ENCODE data around the gene MKI67. TPM values are rescaled to one million over a fixed set of nuclear protein-coding genes. Genes with fewer than 3 reads are reported as not detected.

The MKI67 gene
- total and polyA plus RNA-seq, 2 of the 13 experiments (the other 11 are each of a cell fraction or from before 2014, with no cell fraction given), result 6.7 to 22.9 TPM

DNA sequence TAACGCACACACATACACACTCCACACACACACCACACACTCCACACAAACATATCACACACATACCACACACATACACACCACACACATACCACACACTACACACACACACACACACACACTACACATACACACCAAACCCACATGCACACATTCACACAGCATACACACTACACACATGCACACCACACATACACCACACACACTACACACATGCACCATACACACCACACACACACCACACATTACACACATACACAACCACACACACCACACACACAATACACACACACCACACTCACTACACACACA is 66.3 kb downstream of the MKI67 start (continued):
- TF ChIP-seq, protein P1, sequence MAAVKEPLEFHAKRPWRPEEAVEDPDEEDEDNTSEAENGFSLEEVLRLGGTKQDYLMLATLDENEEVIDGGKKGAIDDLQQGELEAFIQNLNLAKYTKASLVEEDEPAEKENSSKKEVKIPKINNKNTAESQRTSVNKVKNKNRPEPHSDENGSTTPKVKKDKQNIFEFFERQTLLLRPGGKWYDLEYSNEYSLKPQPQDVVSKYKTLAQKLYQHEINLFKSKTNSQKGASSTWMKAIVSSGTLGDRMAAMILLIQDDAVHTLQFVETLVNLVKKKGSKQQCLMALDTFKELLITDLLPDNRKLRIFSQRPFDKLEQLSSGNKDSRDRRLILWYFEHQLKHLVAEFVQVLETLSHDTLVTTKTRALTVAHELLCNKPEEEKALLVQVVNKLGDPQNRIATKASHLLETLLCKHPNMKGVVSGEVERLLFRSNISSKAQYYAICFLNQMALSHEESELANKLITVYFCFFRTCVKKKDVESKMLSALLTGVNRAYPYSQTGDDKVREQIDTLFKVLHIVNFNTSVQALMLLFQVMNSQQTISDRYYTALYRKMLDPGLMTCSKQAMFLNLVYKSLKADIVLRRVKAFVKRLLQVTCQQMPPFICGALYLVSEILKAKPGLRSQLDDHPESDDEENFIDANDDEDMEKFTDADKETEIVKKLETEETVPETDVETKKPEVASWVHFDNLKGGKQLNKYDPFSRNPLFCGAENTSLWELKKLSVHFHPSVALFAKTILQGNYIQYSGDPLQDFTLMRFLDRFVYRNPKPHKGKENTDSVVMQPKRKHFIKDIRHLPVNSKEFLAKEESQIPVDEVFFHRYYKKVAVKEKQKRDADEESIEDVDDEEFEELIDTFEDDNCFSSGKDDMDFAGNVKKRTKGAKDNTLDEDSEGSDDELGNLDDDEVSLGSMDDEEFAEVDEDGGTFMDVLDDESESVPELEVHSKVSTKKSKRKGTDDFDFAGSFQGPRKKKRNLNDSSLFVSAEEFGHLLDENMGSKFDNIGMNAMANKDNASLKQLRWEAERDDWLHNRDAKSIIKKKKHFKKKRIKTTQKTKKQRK (IDR thresholded peaks at IDR 0.05; ENCODE audit: low read length), result no peak
- TF ChIP-seq MEF2D (CRISPR knock-in tag; IDR thresholded peaks at IDR 0.05), result no peak
- no peak for TF ChIP-seq ZNF670 (CRISPR knock-in tag; IDR thresholded peaks at IDR 0.05; ENCODE audit: borderline replicate concordance)
- TF ChIP-seq ZSCAN29 (CRISPR knock-in tag; conservative IDR thresholded peaks at IDR 0.05), result no peak
- no peak for TF ChIP-seq ETV6 (CRISPR knock-in tag; conservative IDR thresholded peaks at IDR 0.05)
- TF ChIP-seq ZNF256 (CRISPR knock-in tag; conservative IDR thresholded peaks at IDR 0.05), result no peak
- TF ChIP-seq, protein P2, sequence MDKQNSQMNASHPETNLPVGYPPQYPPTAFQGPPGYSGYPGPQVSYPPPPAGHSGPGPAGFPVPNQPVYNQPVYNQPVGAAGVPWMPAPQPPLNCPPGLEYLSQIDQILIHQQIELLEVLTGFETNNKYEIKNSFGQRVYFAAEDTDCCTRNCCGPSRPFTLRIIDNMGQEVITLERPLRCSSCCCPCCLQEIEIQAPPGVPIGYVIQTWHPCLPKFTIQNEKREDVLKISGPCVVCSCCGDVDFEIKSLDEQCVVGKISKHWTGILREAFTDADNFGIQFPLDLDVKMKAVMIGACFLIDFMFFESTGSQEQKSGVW (CRISPR knock-in tag; IDR thresholded peaks at IDR 0.05; ENCODE audit: borderline replicate concordance), result no peak
- TF ChIP-seq MIXL1 (CRISPR knock-in tag; IDR thresholded peaks at IDR 0.05), result no peak
- no peak for TF ChIP-seq DNMT3B (CRISPR knock-in tag; conservative IDR thresholded peaks at IDR 0.05)

DNA sequence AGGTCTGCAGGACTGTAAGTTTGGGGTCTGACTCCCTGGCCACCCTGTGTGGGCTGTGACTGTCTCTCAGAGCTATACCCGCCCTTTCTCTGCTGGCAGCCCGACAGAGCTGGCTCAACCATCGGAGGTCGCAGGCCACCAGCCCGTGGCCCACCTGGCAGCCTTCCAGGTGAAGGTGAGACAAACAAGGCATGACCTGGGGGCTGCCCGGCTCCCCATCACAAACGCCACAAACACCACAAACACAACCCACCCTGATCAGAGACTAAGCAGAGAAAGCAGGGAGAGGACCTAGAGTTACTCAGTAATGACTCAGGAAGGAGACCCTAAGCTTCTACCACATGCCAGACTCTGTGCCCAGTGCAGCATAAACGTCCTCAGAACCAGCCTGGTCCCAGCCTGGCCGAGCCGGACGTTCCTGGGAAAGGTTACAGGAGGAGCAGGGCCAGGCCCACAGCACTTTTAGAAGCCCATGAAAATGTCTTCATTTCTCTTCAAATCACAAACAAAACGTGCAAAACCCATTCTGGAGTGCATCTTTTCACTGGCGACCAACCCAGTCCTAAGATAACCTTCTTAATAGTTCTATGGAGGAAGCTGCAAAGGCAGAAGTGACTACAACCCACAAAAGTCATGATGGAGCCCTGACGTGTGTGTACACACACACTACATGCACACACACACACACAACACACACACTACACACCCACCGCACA is 66.8 kb downstream of the MKI67 start:
- CTCF ChIA-PET (ENCODE audit: low intra/inter-chr PET ratio, low total read pairs), result no interaction called here
- H3K27ac ChIP-seq (ENCODE audit: extremely low read length, insufficient read depth, low read length), result no peak overlapping the region
- no peaks in the 10 kb centered on the region for H3K4me1 ChIP-seq (ENCODE audit: insufficient read depth, low read length)
- in situ Hi-C loops (cut with HindIII; ENCODE audit: extremely low pct_ligation_motif_present, low pct_unique_long_range_greater_than_20kb) (no loop called here), intact Hi-C loops (cut with micrococcal nuclease; ENCODE audit: unreplicated experiment) (no loop called here)
- DNase-seq (ENCODE audit: low spot score) (no peak), ATAC-seq (no peak), FAIRE-seq (no peak)
- TF ChIP-seq IKZF4 (CRISPR knock-in tag; IDR thresholded peaks at IDR 0.05; ENCODE audit: borderline replicate concordance, low read depth, not compliant biosample characterization) (no peak), RORA (CRISPR knock-in tag; IDR thresholded peaks at IDR 0.05) (no peak)
- TF ChIP-seq, protein P3, sequence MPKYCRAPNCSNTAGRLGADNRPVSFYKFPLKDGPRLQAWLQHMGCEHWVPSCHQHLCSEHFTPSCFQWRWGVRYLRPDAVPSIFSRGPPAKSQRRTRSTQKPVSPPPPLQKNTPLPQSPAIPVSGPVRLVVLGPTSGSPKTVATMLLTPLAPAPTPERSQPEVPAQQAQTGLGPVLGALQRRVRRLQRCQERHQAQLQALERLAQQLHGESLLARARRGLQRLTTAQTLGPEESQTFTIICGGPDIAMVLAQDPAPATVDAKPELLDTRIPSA (CRISPR knock-in tag; IDR thresholded peaks at IDR 0.05; ENCODE audit: borderline replicate concordance), result no peak
- H3K27me3 ChIP-seq (ENCODE audit: control insufficient read depth in 1 of 2, insufficient read depth in 2 of 2, low read length in 2 of 2), result peaks cover 2 to 28% of the 10 kb centered on the region in 2 experiments; a peak in 3 of 5 replicates
- BruUV-seq (replicated peaks), result no TSS peak
- WGBS (ENCODE audit: low lambda C conversion rate), result 21% methylated on average over 10 of the region's 15 CpGs
- no peaks in the 10 kb centered on the region for H4K20me1 ChIP-seq (ENCODE audit: insufficient read depth, low read length)
- H3K4me2 ChIP-seq (ENCODE audit: low read depth, low read length), result no peak overlapping the region
- POLR2A ChIA-PET, result no interaction called here
- no peak overlapping the region for H3K9ac ChIP-seq (ENCODE audit: insufficient read depth, low read depth, low read length)
- no peaks in the 10 kb centered on the region for H3K79me2 ChIP-seq (ENCODE audit: insufficient read depth, low read length)
- H2AFZ ChIP-seq (ENCODE audit: low read length), result no peak overlapping the region
- H3K9me3 ChIP-seq (ENCODE audit: low read length), result no peaks in the 10 kb centered on the region
- no peak overlapping the region for H3K4me3 ChIP-seq (replicated peaks in 1 of 3; ENCODE audit: insufficient read depth in 1 of 3, low read depth in 2 of 3, low read length in 3 of 3)
- H3K36me3 ChIP-seq (replicated peaks in 1 of 2; ENCODE audit: control insufficient read depth in 1 of 2, insufficient read depth in 2 of 2, low read length in 2 of 2), result no peaks in the 10 kb centered on the region
